ENCODE measurements around the gene DSG4. TPM values are rescaled to one million over a fixed set of nuclear protein-coding genes. Genes with fewer than 3 reads are reported as not detected.

The DSG4 gene
- total and polyA plus RNA-seq, 3 experiments from 2014 or later: not detected

GRCh38 chr18:31444142-31444541, 67.6 kb downstream of the DSG4 start:
- H3K27ac ChIP-seq (ENCODE audit: low read depth, low read length): no peak overlapping the region
- Mint-ChIP-seq H3K4me1 (no peaks in the 10 kb centered on the region), H3K36me3 (no peaks in the 10 kb centered on the region), H3K4me3 (no peak overlapping the region), H3K27me3 (no peaks in the 10 kb centered on the region), H3K27ac (no peak overlapping the region), H3K9me3 (peaks cover 0 to 3% (median 0%) of the 10 kb centered on the region in 5 donors)
- no peak for DNase-seq
- no peaks in the 10 kb centered on the region for H3K27me3 ChIP-seq (ENCODE audit: insufficient read depth, low read length, poor library complexity, severe bottlenecking)
- CTCF ChIA-PET: no interaction called here
- POLR2A ChIA-PET: no interaction called here
- no peaks in the 10 kb centered on the region for H3K9me3 ChIP-seq (ENCODE audit: low read length)
- H3K36me3 ChIP-seq (ENCODE audit: insufficient read depth, low read length): no peaks in the 10 kb centered on the region
- no peaks in the 10 kb centered on the region for H3K4me1 ChIP-seq (ENCODE audit: insufficient read depth, low read length)
- no peak overlapping the region for H3K4me3 ChIP-seq (ENCODE audit: low read length)

- H3K27me3 Mint-ChIP-seq: no peaks in the 10 kb centered on the region
- POLR2A ChIA-PET: no interaction called here
- no peak overlapping the region for H3K4me3 Mint-ChIP-seq
- H3K4me3 ChIP-seq (ENCODE audit: low read length): no peak overlapping the region
- CTCF ChIA-PET: no interaction called here
- H3K36me3 ChIP-seq (ENCODE audit: insufficient read depth, low read length): no peaks in the 10 kb centered on the region
- H3K9me3 Mint-ChIP-seq: peaks cover 0 to 3% (median 0%) of the 10 kb centered on the region in 5 donors
- no peak overlapping the region for H3K27ac ChIP-seq (ENCODE audit: low read depth, low read length)
- no peaks in the 10 kb centered on the region for H3K36me3 Mint-ChIP-seq
- H3K4me1 Mint-ChIP-seq: no peaks in the 10 kb centered on the region
- no peaks in the 10 kb centered on the region for H3K9me3 ChIP-seq (ENCODE audit: low read length)
- H3K4me1 ChIP-seq (ENCODE audit: insufficient read depth, low read length): no peaks in the 10 kb centered on the region
- no peak overlapping the region for H3K27ac Mint-ChIP-seq
- DNase-seq: no peak
- no peaks in the 10 kb centered on the region for H3K27me3 ChIP-seq (ENCODE audit: insufficient read depth, low read length, poor library complexity, severe bottlenecking)
Measured at GRCh38 chr18:31445908-31446307, 69.3 kb downstream of the DSG4 start.

GRCh38 chr18:31446854-31447253, 70.3 kb downstream of the DSG4 start:
- H3K36me3 Mint-ChIP-seq: no peaks in the 10 kb centered on the region
- H3K4me1 Mint-ChIP-seq: no peaks in the 10 kb centered on the region
- H3K27ac Mint-ChIP-seq: no peak overlapping the region
- Histone ChIP-seq H3K4me3 (ENCODE audit: low read length) (no peak overlapping the region), H3K27me3 (ENCODE audit: insufficient read depth, low read length, poor library complexity, severe bottlenecking) (no peaks in the 10 kb centered on the region), H3K4me1 (ENCODE audit: insufficient read depth, low read length) (no peaks in the 10 kb centered on the region), H3K36me3 (ENCODE audit: insufficient read depth, low read length) (no peaks in the 10 kb centered on the region), H3K27ac (ENCODE audit: low read depth, low read length) (no peak overlapping the region), H3K9me3 (ENCODE audit: low read length) (no peaks in the 10 kb centered on the region)
- peaks cover 0 to 3% (median 0%) of the 10 kb centered on the region in 5 donors for H3K9me3 Mint-ChIP-seq
- no peak for DNase-seq
- no peaks in the 10 kb centered on the region for H3K27me3 Mint-ChIP-seq
- CTCF ChIA-PET: no interaction called here
- POLR2A ChIA-PET: no interaction called here
- no peak overlapping the region for H3K4me3 Mint-ChIP-seq

GRCh38 chr18:31447530-31448191, 71.1 kb downstream of the DSG4 start, which contains the start of gene DSG3:
Gene DSG3, plus strand, starts transcription at chr18:31447741. Its CDS starts 137 bp downstream, at chr18:31447878.
- Mint-ChIP-seq H3K4me1 (no peaks in the 10 kb centered on the region), H3K4me3 (no peak within 1 kb of the TSS), H3K27me3 (no peaks in the 10 kb centered on the region), H3K36me3 (no peaks in the 10 kb centered on the region), H3K27ac (no peak within 1 kb of the TSS), H3K9me3 (peaks cover 0 to 3% (median 0%) of the 10 kb centered on the region in 5 donors)
- Histone ChIP-seq H3K4me3 (ENCODE audit: low read length) (no peak within 1 kb of the TSS), H3K4me1 (ENCODE audit: insufficient read depth, low read length) (no peaks in the 10 kb centered on the region), H3K27me3 (ENCODE audit: insufficient read depth, low read length, poor library complexity, severe bottlenecking) (no peaks in the 10 kb centered on the region), H3K27ac (ENCODE audit: low read depth, low read length) (no peak within 1 kb of the TSS), H3K36me3 (ENCODE audit: insufficient read depth, low read length) (no peaks in the 10 kb centered on the region), H3K9me3 (ENCODE audit: low read length) (no peaks in the 10 kb centered on the region)
- CTCF ChIA-PET: no interaction called here
- DNase-seq: no peak
- POLR2A ChIA-PET: no interaction called here

GRCh38 chr18:31450409-31450808, 73.8 kb downstream of the DSG4 start:
- H3K27me3 ChIP-seq (ENCODE audit: insufficient read depth, low read length, poor library complexity, severe bottlenecking): no peaks in the 10 kb centered on the region
- no peak overlapping the region for H3K27ac Mint-ChIP-seq
- H3K4me3 Mint-ChIP-seq: no peak overlapping the region
- CTCF ChIA-PET: no interaction called here
- no peaks in the 10 kb centered on the region for H3K27me3 Mint-ChIP-seq
- no peaks in the 10 kb centered on the region for H3K36me3 ChIP-seq (ENCODE audit: insufficient read depth, low read length)
- H3K9me3 Mint-ChIP-seq: no peaks in the 10 kb centered on the region
- POLR2A ChIA-PET: no interaction called here
- no peak overlapping the region for H3K27ac ChIP-seq (ENCODE audit: low read depth, low read length)
- no peaks in the 10 kb centered on the region for H3K4me1 ChIP-seq (ENCODE audit: insufficient read depth, low read length)
- no peaks in the 10 kb centered on the region for H3K36me3 Mint-ChIP-seq
- no peak overlapping the region for H3K4me3 ChIP-seq (ENCODE audit: low read length)
- H3K4me1 Mint-ChIP-seq: no peaks in the 10 kb centered on the region
- no peak for DNase-seq
- H3K9me3 ChIP-seq (ENCODE audit: low read length): no peaks in the 10 kb centered on the region

GRCh38 chr18:31451625-31452024, 75.0 kb downstream of the DSG4 start:
- H3K4me1 Mint-ChIP-seq: no peaks in the 10 kb centered on the region
- Histone ChIP-seq H3K4me3 (ENCODE audit: low read length) (no peak overlapping the region), H3K27me3 (ENCODE audit: insufficient read depth, low read length, poor library complexity, severe bottlenecking) (no peaks in the 10 kb centered on the region), H3K36me3 (ENCODE audit: insufficient read depth, low read length) (no peaks in the 10 kb centered on the region), H3K9me3 (ENCODE audit: low read length) (no peaks in the 10 kb centered on the region), H3K4me1 (ENCODE audit: insufficient read depth, low read length) (no peaks in the 10 kb centered on the region), H3K27ac (ENCODE audit: low read depth, low read length) (no peak overlapping the region)
- no peaks in the 10 kb centered on the region for H3K36me3 Mint-ChIP-seq
- H3K9me3 Mint-ChIP-seq: no peaks in the 10 kb centered on the region
- no peaks in the 10 kb centered on the region for H3K27me3 Mint-ChIP-seq
- no peak for DNase-seq
- no peak overlapping the region for H3K27ac Mint-ChIP-seq
- no peak overlapping the region for H3K4me3 Mint-ChIP-seq
- POLR2A ChIA-PET: no interaction called here
- CTCF ChIA-PET: no interaction called here

- H3K36me3 Mint-ChIP-seq: no peaks in the 10 kb centered on the region
- H3K9me3 Mint-ChIP-seq: no peaks in the 10 kb centered on the region
- H3K4me3 ChIP-seq (ENCODE audit: low read length): no peak overlapping the region
- H3K27ac ChIP-seq (ENCODE audit: low read depth, low read length): no peak overlapping the region
- ChIA-PET POLR2A (no interaction called here), CTCF (no interaction called here)
- H3K4me1 Mint-ChIP-seq: no peaks in the 10 kb centered on the region
- H3K27me3 ChIP-seq (ENCODE audit: insufficient read depth, low read length, poor library complexity, severe bottlenecking): no peaks in the 10 kb centered on the region
- no peaks in the 10 kb centered on the region for H3K36me3 ChIP-seq (ENCODE audit: insufficient read depth, low read length)
- peaks cover 0 to 1% of the 10 kb centered on the region in 2 donors for H3K27me3 Mint-ChIP-seq
- H3K9me3 ChIP-seq (ENCODE audit: low read length): no peaks in the 10 kb centered on the region
- H3K27ac Mint-ChIP-seq: no peak overlapping the region
- DNase-seq: no peak
- no peak overlapping the region for H3K4me3 Mint-ChIP-seq
- no peaks in the 10 kb centered on the region for H3K4me1 ChIP-seq (ENCODE audit: insufficient read depth, low read length)
Measured at GRCh38 chr18:31454066-31454708, 77.6 kb downstream of the DSG4 start.
